GM12801 (cell line): ENCODE results near the gene RARS1.

Experiments used
- TF ChIP-seq, protein P1 (sequence below): IDR thresholded peaks from one replicate; pipeline ENCODE4 v1.5.1; 2011; ENCODE audit warnings: control low read depth; ENCODE audit not compliant: insufficient read length; ENCODE audit errors: extremely low read depth

Gene RARS1

DNA sequence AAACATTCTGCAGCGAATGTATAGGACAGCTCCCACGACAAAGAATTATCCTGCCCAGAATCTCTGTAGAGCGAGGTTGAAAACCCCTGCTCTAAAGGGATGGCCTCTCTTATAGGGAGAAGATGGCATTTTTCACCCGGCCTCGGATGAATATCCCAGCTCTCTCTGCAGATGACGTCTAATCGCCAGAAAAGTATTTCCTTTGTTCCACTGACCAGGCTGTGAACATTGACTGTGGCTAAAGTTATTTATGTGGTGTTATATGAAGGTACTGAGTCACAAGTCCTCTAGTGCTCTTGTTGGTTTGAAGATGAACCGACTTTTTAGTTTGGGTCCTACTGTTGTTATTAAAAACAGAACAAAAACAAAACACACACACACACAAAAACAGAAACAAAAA, 17.4 kb upstream of the RARS1 start:
- TF ChIP-seq, protein P1, sequence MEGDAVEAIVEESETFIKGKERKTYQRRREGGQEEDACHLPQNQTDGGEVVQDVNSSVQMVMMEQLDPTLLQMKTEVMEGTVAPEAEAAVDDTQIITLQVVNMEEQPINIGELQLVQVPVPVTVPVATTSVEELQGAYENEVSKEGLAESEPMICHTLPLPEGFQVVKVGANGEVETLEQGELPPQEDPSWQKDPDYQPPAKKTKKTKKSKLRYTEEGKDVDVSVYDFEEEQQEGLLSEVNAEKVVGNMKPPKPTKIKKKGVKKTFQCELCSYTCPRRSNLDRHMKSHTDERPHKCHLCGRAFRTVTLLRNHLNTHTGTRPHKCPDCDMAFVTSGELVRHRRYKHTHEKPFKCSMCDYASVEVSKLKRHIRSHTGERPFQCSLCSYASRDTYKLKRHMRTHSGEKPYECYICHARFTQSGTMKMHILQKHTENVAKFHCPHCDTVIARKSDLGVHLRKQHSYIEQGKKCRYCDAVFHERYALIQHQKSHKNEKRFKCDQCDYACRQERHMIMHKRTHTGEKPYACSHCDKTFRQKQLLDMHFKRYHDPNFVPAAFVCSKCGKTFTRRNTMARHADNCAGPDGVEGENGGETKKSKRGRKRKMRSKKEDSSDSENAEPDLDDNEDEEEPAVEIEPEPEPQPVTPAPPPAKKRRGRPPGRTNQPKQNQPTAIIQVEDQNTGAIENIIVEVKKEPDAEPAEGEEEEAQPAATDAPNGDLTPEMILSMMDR = no peak

GRCh38 chr5:168469816-168470215, 16.5 kb upstream of the RARS1 start:
- TF ChIP-seq, protein P1 = no peak

GRCh38 chr5:168471785-168472184, 14.5 kb upstream of the RARS1 start:
- TF ChIP-seq, protein P1 = no peak

DNA sequence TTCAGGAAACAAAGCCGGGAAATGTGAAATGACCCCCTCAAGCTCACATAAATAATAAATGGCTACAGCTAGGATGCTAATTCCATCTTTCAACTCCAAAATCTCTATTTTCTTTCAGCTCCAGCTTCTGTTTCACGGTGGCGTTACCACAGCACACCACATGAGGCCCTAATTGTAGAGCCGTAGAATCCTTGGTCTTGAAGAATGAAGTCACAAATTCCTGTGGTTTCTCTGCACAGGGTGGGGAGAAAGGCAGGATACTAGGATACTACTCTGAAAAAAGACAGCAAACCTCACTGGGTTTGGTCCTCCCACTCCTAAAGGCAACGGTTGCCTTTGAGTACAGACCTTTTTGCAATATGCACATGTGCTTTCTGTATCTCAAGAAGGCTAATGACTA, 13.9 kb upstream of the RARS1 start:
- TF ChIP-seq, protein P1 = no peak

DNA sequence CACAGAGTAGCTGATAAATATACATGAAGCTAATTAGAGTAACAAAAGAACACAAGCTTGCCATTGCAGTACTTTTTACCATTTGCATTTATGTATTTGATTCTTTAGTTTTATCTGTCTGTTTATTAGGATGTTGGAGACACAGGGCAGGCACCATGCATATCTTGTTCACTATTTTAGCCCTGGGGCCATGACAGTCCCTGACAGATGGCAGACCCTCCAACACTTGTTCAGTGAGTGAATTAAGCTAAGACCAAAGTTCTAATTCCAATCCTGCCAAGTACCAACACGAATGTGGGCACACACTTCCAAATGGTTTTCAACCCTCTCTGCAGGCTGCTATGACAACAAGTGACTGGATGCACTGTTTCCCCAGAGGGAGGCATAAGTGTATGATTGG, 12.0 kb upstream of the RARS1 start:
- TF ChIP-seq, protein P1 = no peak

DNA sequence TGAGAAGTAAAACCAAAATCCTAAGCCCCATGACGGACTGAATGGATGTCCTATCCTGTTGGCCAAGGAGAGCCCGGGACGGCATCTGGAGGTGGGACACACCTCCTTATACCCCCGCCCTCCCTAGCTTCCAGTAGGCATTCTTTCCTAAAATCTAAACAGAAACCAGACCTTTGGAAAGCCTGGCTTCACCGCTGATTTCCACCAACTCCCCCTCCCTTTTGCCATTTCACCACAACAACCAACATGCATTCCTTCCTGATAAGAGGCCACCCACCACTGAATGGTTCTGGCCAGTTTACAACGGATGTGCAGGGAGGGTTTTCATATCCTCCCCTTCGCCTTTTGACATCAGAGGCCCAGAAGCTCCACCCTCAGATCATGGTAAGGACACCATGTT, 9.2 kb upstream of the RARS1 start:
- TF ChIP-seq, protein P1 = no peak

DNA sequence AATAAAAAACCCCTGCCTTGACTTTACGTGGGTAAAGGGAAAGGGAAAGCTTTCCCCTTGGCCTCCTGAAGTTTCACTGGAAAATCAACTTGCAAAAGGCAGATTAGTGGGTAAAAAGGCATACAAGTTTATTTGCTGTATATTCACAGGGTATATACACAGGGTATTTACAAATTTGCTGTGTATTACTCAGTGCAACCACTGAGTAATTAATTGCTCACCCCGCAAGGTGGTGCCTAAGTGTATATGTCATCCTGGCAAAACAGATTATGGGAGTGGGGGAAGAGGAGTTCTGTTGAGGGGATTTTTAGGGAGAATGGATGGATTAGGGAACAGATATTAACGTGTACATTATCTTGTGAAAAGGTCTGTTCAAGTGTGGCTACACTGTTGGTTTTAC, 7.1 kb upstream of the RARS1 start:
- TF ChIP-seq, protein P1 = no peak

GRCh38 chr5:168480601-168481000, 5.7 kb upstream of the RARS1 start:
- TF ChIP-seq, protein P1 = no peak
